DMS 273 (cell line): ENCODE results near the gene CHCHD6.
A peak's percentile ranks its signal among the peaks of the same experiment; 100 is the strongest.

ENCODE experiments used
- DNase-seq: peaks from one replicate; lab custom pipeline; 2025; ENCODE audit not compliant: unreplicated experiment; lab: John Stamatoyannopoulos, UW

CHCHD6 gene

GRCh38 chr3:126968391-126969390 lies 264.7 kb downstream of the CHCHD6 start:
- DNase-seq, result no peak

GRCh38 chr3:126969586-126969985 lies 265.5 kb downstream of the CHCHD6 start:
- DNase-seq, result no peak

- no peak for DNase-seq
Measured at GRCh38 chr3:126970101-126970500, 266.1 kb downstream of the CHCHD6 start.

- DNase-seq, result no peak
Measured at GRCh38 chr3:126970921-126971320, 266.9 kb downstream of the CHCHD6 start.

- DNase-seq, result peak; percentile 38
Measured at GRCh38 chr3:126971891-126972351, 267.9 kb downstream of the CHCHD6 start.

GRCh38 chr3:126972866-126973265 lies 268.8 kb downstream of the CHCHD6 start:
- DNase-seq, result no peak

GRCh38 chr3:126973814-126974213 lies 269.8 kb downstream of the CHCHD6 start:
- DNase-seq, result no peak

GRCh38 chr3:126974756-126975155 lies 270.7 kb downstream of the CHCHD6 start:
- no peak for DNase-seq

- no peak for DNase-seq
Measured at GRCh38 chr3:126976906-126977305, 272.9 kb downstream of the CHCHD6 start.

- DNase-seq, result no peak
Measured at GRCh38 chr3:126977821-126978220, 273.8 kb downstream of the CHCHD6 start.

GRCh38 chr3:126978291-126978690 lies 274.3 kb downstream of the CHCHD6 start:
- DNase-seq, result no peak

- no peak for DNase-seq
Measured at GRCh38 chr3:126979046-126979628, 275.1 kb downstream of the CHCHD6 start.

- no peak for DNase-seq
Measured at GRCh38 chr3:126980266-126980811, 276.3 kb downstream of the CHCHD6 start.

- DNase-seq, result peak; percentile 81
Measured at GRCh38 chr3:126982126-126982470, 278.1 kb downstream of the CHCHD6 start.

GRCh38 chr3:126982471-126983175 lies 278.6 kb downstream of the CHCHD6 start, which contains the start of gene PLXNA1:
Gene PLXNA1 (plus strand): TSS chr3:126983115. CDS start chr3:126988594, 5,479 bp downstream.
- peak; percentile 92 for DNase-seq

GRCh38 chr3:126983276-126983652 lies 279.2 kb downstream of the CHCHD6 start:
- DNase-seq, result peak; percentile 65

GRCh38 chr3:126983653-126984390 lies 279.8 kb downstream of the CHCHD6 start:
- peak; percentile 67 for DNase-seq

- DNase-seq, result peak; percentile 53
Measured at GRCh38 chr3:126984391-126985131, 280.5 kb downstream of the CHCHD6 start.

- peak; percentile 34 for DNase-seq
Measured at GRCh38 chr3:126985132-126985985, 281.3 kb downstream of the CHCHD6 start.
